Sigmoid colon (tissue), 4 donors: ENCODE data around the gene VRK1.

Experiments used
- EP300 ChIP-seq, 4 donors: sonication (generic); formaldehyde crosslinking; IDR thresholded peaks; one replicate each; pipeline ENCODE4 v1.6.1; 2017; ENCODE audit warnings: antibody characterized with exemption in 4 of 4
- POLR2A ChIP-seq, 2 donors: fragments of 450-650 bp; IDR thresholded peaks; one replicate each; pipeline ENCODE4 v1.6.1; 2016; ENCODE audit warnings: antibody characterized with exemption in 2 of 2, mild to moderate bottlenecking in 2 of 2, moderate library complexity in 2 of 2
- POLR2AphosphoS5 ChIP-seq, 4 donors: sonication (generic); formaldehyde crosslinking; IDR thresholded peaks; one replicate each; pipeline ENCODE4 v1.6.1; 2017; ENCODE audit warnings: antibody characterized with exemption in 4 of 4
- TF ChIP-seq, protein P1 (sequence below), 4 experiments: fragments of 450-650 bp in 3 of 4; fragments of 200-600 bp in 1 of 4; IDR thresholded peaks; one replicate each; pipeline ENCODE4 v1.5.1; 2016 to 2019; ENCODE audit warnings: antibody characterized with exemption in 4 of 4, mild to moderate bottlenecking in 3 of 4, moderate library complexity in 2 of 4

DNA sequence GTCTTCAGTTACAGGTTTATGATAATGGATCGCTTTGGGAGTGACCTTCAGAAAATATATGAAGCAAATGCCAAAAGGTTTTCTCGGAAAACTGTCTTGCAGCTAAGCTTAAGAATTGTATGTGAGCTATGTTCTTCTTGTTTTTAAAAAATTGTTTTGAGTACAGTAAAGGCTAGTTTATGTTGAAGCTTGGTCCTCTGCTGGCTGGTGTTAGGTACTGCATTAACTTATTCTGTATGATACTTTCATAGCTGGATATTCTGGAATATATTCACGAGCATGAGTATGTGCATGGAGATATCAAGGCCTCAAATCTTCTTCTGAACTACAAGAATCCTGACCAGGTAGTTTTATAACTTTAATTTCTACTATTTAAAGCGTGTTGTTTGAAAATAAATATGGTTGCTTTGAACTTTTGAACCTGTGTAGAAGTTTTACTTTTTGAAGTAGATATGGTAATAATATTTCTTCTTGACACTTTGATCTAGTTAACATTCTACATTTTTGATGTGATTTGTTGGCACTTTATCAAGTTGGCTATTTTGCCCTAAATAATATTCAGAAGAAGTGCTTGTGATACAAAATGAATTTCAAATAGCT is 55.7 kb downstream of the VRK1 start:
- TF ChIP-seq, protein P1, sequence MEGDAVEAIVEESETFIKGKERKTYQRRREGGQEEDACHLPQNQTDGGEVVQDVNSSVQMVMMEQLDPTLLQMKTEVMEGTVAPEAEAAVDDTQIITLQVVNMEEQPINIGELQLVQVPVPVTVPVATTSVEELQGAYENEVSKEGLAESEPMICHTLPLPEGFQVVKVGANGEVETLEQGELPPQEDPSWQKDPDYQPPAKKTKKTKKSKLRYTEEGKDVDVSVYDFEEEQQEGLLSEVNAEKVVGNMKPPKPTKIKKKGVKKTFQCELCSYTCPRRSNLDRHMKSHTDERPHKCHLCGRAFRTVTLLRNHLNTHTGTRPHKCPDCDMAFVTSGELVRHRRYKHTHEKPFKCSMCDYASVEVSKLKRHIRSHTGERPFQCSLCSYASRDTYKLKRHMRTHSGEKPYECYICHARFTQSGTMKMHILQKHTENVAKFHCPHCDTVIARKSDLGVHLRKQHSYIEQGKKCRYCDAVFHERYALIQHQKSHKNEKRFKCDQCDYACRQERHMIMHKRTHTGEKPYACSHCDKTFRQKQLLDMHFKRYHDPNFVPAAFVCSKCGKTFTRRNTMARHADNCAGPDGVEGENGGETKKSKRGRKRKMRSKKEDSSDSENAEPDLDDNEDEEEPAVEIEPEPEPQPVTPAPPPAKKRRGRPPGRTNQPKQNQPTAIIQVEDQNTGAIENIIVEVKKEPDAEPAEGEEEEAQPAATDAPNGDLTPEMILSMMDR (IDR thresholded peaks at IDR 0.05), result peak in 3 of 4 experiments; percentile 23 to 52 (median 27)
- no peak for TF ChIP-seq EP300 (IDR thresholded peaks at IDR 0.05)
- no peak for TF ChIP-seq POLR2AphosphoS5 (IDR thresholded peaks at IDR 0.05)
- TF ChIP-seq POLR2A (IDR thresholded peaks at IDR 0.05), result no peak
